ENCODE results near the gene HSBP1L1.

DNA sequence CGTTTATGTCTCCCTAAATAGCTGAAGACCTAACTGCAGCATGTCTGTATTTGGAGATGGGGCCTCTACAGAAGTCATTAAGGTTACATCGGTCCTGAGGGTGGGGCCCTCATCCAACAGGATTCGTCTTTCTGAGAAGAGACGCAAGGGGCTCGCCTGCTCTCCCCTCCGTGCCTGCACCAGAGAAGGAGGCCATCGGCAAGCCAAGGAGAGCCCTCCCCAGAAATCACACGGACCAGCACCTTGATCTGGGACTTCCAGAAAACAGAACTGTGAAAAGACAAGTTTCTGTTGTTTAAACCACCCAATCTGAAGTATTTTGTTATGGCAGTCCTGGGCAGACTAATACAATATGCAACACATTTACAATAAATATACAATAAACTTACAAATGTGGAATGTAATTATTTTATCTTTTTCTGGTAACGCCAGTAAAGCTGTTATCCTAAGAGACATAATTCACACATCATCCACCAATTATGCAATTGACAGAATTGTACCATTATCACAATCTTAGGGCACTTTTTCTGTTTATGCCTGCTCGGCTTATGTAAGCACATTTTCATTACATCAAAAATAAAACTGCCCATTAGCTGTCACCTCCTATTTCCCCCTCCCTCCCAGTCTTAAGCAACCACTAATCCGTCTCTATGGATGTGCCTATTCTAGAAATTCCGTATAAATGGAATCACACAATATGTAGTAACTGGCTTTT lies 6.1 kb downstream of the HSBP1L1 start:
- TF ChIP-seq, protein P1, sequence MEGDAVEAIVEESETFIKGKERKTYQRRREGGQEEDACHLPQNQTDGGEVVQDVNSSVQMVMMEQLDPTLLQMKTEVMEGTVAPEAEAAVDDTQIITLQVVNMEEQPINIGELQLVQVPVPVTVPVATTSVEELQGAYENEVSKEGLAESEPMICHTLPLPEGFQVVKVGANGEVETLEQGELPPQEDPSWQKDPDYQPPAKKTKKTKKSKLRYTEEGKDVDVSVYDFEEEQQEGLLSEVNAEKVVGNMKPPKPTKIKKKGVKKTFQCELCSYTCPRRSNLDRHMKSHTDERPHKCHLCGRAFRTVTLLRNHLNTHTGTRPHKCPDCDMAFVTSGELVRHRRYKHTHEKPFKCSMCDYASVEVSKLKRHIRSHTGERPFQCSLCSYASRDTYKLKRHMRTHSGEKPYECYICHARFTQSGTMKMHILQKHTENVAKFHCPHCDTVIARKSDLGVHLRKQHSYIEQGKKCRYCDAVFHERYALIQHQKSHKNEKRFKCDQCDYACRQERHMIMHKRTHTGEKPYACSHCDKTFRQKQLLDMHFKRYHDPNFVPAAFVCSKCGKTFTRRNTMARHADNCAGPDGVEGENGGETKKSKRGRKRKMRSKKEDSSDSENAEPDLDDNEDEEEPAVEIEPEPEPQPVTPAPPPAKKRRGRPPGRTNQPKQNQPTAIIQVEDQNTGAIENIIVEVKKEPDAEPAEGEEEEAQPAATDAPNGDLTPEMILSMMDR (IDR thresholded peaks at IDR 0.05; ENCODE audit: low read depth, low read length, missing input control): no peak
- TF ChIP-seq TAF1 (conservative IDR thresholded peaks at IDR 0.05) (no peak), EGR1 (IDR thresholded peaks at IDR 0.05; ENCODE audit: low read depth in 2 of 2) (no peak), YY1 (IDR thresholded peaks at IDR 0.05) (no peak)
- TF ChIP-seq, protein P2, sequence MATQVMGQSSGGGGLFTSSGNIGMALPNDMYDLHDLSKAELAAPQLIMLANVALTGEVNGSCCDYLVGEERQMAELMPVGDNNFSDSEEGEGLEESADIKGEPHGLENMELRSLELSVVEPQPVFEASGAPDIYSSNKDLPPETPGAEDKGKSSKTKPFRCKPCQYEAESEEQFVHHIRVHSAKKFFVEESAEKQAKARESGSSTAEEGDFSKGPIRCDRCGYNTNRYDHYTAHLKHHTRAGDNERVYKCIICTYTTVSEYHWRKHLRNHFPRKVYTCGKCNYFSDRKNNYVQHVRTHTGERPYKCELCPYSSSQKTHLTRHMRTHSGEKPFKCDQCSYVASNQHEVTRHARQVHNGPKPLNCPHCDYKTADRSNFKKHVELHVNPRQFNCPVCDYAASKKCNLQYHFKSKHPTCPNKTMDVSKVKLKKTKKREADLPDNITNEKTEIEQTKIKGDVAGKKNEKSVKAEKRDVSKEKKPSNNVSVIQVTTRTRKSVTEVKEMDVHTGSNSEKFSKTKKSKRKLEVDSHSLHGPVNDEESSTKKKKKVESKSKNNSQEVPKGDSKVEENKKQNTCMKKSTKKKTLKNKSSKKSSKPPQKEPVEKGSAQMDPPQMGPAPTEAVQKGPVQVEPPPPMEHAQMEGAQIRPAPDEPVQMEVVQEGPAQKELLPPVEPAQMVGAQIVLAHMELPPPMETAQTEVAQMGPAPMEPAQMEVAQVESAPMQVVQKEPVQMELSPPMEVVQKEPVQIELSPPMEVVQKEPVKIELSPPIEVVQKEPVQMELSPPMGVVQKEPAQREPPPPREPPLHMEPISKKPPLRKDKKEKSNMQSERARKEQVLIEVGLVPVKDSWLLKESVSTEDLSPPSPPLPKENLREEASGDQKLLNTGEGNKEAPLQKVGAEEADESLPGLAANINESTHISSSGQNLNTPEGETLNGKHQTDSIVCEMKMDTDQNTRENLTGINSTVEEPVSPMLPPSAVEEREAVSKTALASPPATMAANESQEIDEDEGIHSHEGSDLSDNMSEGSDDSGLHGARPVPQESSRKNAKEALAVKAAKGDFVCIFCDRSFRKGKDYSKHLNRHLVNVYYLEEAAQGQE (IDR thresholded peaks at IDR 0.05): no peak
- TF ChIP-seq, protein P3, sequence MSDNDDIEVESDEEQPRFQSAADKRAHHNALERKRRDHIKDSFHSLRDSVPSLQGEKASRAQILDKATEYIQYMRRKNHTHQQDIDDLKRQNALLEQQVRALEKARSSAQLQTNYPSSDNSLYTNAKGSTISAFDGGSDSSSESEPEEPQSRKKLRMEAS (IDR thresholded peaks at IDR 0.05): no peak
